ENCODE results near the gene N4BP2.
"Not testable (repeated sequence)": the region's sequence is repeated elsewhere in the genome, so short reads cannot be mapped to it uniquely, and the experiment has no call there.

N4BP2 gene

GRCh38 chr4:40093400-40093799 is 36.8 kb downstream of the N4BP2 start:
- DNase-seq: not testable (repeated sequence)

- no peak for DNase-seq
These were observed 42.4 kb downstream of the N4BP2 start for GRCh38 chr4:40099010-40099409.

GRCh38 chr4:40107150-40107549 is 50.5 kb downstream of the N4BP2 start:
- not testable (repeated sequence) for DNase-seq

- no peak for DNase-seq
These were observed 55.6 kb downstream of the N4BP2 start for GRCh38 chr4:40112027-40112792.

GRCh38 chr4:40114206-40114605 is 57.6 kb downstream of the N4BP2 start:
- DNase-seq: no peak

- DNase-seq: no peak
These were observed 62.2 kb downstream of the N4BP2 start for GRCh38 chr4:40118861-40119260.

- no peak for DNase-seq
These were observed 62.7 kb downstream of the N4BP2 start for GRCh38 chr4:40119344-40119743.

- no peak for DNase-seq
These were observed 64.9 kb downstream of the N4BP2 start for GRCh38 chr4:40121515-40121914.

- DNase-seq: no peak
These were observed 66.3 kb downstream of the N4BP2 start for GRCh38 chr4:40122941-40123340.

GRCh38 chr4:40124690-40125089 is 68.0 kb downstream of the N4BP2 start:
- DNase-seq: no peak

GRCh38 chr4:40130401-40131036 is 73.9 kb downstream of the N4BP2 start:
- no peak for DNase-seq

GRCh38 chr4:40132816-40133215 is 76.2 kb downstream of the N4BP2 start:
- no peak for DNase-seq

GRCh38 chr4:40134206-40134917 is 77.7 kb downstream of the N4BP2 start:
- DNase-seq: no peak

GRCh38 chr4:40136202-40136601 is 79.6 kb downstream of the N4BP2 start:
- DNase-seq: not testable (repeated sequence)

GRCh38 chr4:40140196-40140595 is 83.5 kb downstream of the N4BP2 start:
- no peak for DNase-seq

GRCh38 chr4:40140597-40140996 is 83.9 kb downstream of the N4BP2 start:
- not testable (repeated sequence) for DNase-seq

GRCh38 chr4:40143926-40144508 is 87.4 kb downstream of the N4BP2 start:
- DNase-seq: no peak

GRCh38 chr4:40144716-40145115 is 88.1 kb downstream of the N4BP2 start:
- no peak for DNase-seq

GRCh38 chr4:40147490-40147889 is 90.8 kb downstream of the N4BP2 start:
- DNase-seq: not testable (repeated sequence)

- peak; percentile 30 to 49 for DNase-seq
These were observed 93.3 kb downstream of the N4BP2 start for GRCh38 chr4:40149960-40150385.

- no peak for DNase-seq
These were observed 94.3 kb downstream of the N4BP2 start for GRCh38 chr4:40150932-40151331.

GRCh38 chr4:40152637-40153036 is 96.0 kb downstream of the N4BP2 start:
- DNase-seq: no peak

- DNase-seq: no peak
These were observed 100.8 kb downstream of the N4BP2 start for GRCh38 chr4:40157436-40157835.

Measured in SHP77 (cell line).